Measurements from ENCODE around the gene KCNQ1.

DNA sequence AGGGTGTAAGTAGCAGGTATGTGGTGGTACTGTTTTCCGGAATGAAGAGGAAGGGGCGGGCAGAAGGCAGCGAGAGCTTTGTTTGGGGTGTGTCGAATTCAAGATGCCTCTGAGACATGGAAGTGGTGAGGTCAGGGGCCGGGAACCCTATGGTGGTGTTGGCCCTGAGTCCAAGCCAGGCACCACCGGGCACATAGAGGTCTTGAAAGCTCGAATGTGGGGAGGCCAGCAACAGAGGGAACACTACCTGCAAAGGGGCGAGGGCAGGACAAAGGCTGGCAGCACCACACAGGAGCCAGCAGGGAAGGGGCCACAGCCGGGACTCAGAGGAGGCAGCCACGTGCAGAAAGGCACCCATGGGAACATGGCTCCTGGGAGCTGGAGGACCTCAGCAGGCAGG lies 383.0 kb downstream of the KCNQ1 start:
- TF ChIP-seq SP1 (CRISPR knock-in tag; conservative IDR thresholded peaks at IDR 0.05), result no peak
- TF ChIP-seq, protein P1, sequence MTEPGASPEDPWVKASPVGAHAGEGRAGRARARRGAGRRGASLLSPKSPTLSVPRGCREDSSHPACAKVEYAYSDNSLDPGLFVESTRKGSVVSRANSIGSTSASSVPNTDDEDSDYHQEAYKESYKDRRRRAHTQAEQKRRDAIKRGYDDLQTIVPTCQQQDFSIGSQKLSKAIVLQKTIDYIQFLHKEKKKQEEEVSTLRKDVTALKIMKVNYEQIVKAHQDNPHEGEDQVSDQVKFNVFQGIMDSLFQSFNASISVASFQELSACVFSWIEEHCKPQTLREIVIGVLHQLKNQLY (CRISPR knock-in tag; IDR thresholded peaks at IDR 0.05), result no peak
- no peak for TF ChIP-seq TCF7 (CRISPR knock-in tag; IDR thresholded peaks at IDR 0.05; ENCODE audit: low read depth)
- no peak for TF ChIP-seq TEAD4 (CRISPR knock-in tag; IDR thresholded peaks at IDR 0.05)
- no peak for TF ChIP-seq ZNF121 (CRISPR knock-in tag; IDR thresholded peaks at IDR 0.05)
- TF ChIP-seq CREM (CRISPR knock-in tag; IDR thresholded peaks at IDR 0.05), result no peak

Data from WTC11 (cell line).